ENCODE data around the gene RAD51B. TPM values are rescaled to one million over a fixed set of nuclear protein-coding genes. Genes with fewer than 3 reads are reported as not detected.

RAD51B gene
- total and polyA plus RNA-seq, 4 donors, result 2.5 to 95.0 (median 9.6) TPM

DNA sequence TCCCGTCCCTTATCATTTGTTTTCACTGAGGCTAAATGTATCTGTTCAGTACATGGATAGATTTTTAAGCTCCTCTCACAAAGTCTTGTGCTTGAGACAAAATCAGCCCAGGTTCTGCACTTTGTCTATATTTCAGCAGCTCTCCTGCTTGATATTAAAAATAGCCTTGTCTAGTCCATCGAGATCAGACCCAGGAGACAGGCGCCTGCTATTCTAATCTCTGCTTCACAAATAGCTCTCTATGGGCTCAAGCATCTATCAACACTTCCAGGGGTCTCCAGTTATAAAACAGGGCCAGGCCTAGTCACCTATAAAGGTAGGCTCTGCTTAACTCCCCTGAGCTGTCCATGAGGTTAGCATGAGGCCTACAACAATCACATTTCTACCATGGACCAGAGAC lies 910.8 kb downstream of the RAD51B start:
- no peaks in the 10 kb centered on the region for H3K27me3 ChIP-seq (ENCODE audit: control insufficient read depth in 3 of 3, insufficient read depth in 3 of 3, low read length in 2 of 3)
- DNase-seq, result no peak
- H3K4me3 ChIP-seq, result no peak overlapping the region
- H3K36me3 ChIP-seq (ENCODE audit: control insufficient read depth in 4 of 4, insufficient read depth in 4 of 4, low read length in 4 of 4), result no peaks in the 10 kb centered on the region
- peaks cover 0 to 37% (median 19%) of the 10 kb centered on the region in 5 donors for H3K4me1 ChIP-seq (ENCODE audit: control insufficient read depth in 5 of 5, insufficient read depth in 5 of 5, low read length in 5 of 5)
- ATAC-seq (ENCODE audit: insufficient read depth, low FRiP score), result no peak
- H3K9ac ChIP-seq (ENCODE audit: insufficient read depth in 1 of 2, low read length in 2 of 2), result no peak overlapping the region
- TF ChIP-seq, protein P1, sequence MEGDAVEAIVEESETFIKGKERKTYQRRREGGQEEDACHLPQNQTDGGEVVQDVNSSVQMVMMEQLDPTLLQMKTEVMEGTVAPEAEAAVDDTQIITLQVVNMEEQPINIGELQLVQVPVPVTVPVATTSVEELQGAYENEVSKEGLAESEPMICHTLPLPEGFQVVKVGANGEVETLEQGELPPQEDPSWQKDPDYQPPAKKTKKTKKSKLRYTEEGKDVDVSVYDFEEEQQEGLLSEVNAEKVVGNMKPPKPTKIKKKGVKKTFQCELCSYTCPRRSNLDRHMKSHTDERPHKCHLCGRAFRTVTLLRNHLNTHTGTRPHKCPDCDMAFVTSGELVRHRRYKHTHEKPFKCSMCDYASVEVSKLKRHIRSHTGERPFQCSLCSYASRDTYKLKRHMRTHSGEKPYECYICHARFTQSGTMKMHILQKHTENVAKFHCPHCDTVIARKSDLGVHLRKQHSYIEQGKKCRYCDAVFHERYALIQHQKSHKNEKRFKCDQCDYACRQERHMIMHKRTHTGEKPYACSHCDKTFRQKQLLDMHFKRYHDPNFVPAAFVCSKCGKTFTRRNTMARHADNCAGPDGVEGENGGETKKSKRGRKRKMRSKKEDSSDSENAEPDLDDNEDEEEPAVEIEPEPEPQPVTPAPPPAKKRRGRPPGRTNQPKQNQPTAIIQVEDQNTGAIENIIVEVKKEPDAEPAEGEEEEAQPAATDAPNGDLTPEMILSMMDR (IDR thresholded peaks at IDR 0.05; ENCODE audit: control extremely low read depth, extremely low read depth), result no peak
- no peaks in the 10 kb centered on the region for H3K9me3 ChIP-seq (ENCODE audit: control insufficient read depth in 4 of 4, insufficient read depth in 3 of 4, low read length in 3 of 4)
- 88 to 93% methylated on average over 3 of the region's 3 CpGs for WGBS, 2 donors
- peak overlapping the region in 1 of 2 donors; percentile 46 for H3K27ac ChIP-seq (ENCODE audit: low read depth in 1 of 2, low read length in 1 of 2)

- H3K9me3 ChIP-seq (ENCODE audit: control insufficient read depth in 4 of 4, insufficient read depth in 3 of 4, low read length in 3 of 4), result no peaks in the 10 kb centered on the region
- DNase-seq (peak; percentile 43 to 76 (median 53)), ATAC-seq (ENCODE audit: insufficient read depth, low FRiP score) (no peak)
- no peaks in the 10 kb centered on the region for H3K27me3 ChIP-seq (ENCODE audit: control insufficient read depth in 3 of 3, insufficient read depth in 3 of 3, low read length in 2 of 3)
- H3K4me3 ChIP-seq, result no peak overlapping the region
- peaks cover under 1 to 41% (median 22%) of the 10 kb centered on the region in 5 donors for H3K4me1 ChIP-seq (ENCODE audit: control insufficient read depth in 5 of 5, insufficient read depth in 5 of 5, low read length in 5 of 5)
- no peaks in the 10 kb centered on the region for H3K36me3 ChIP-seq (ENCODE audit: control insufficient read depth in 4 of 4, insufficient read depth in 4 of 4, low read length in 4 of 4)
- no peak overlapping the region for H3K9ac ChIP-seq (ENCODE audit: insufficient read depth in 1 of 2, low read length in 2 of 2)
- H3K27ac ChIP-seq (ENCODE audit: low read depth in 1 of 2, low read length in 1 of 2), result no peak overlapping the region
- TF ChIP-seq, protein P1 (IDR thresholded peaks at IDR 0.05; ENCODE audit: control extremely low read depth, extremely low read depth), result no peak
- 65 to 80% methylated on average over 8 of the region's 8 CpGs for WGBS, 2 donors
Observed at GRCh38 chr14:68730811-68731425, 911.3 kb downstream of the RAD51B start.

DNA sequence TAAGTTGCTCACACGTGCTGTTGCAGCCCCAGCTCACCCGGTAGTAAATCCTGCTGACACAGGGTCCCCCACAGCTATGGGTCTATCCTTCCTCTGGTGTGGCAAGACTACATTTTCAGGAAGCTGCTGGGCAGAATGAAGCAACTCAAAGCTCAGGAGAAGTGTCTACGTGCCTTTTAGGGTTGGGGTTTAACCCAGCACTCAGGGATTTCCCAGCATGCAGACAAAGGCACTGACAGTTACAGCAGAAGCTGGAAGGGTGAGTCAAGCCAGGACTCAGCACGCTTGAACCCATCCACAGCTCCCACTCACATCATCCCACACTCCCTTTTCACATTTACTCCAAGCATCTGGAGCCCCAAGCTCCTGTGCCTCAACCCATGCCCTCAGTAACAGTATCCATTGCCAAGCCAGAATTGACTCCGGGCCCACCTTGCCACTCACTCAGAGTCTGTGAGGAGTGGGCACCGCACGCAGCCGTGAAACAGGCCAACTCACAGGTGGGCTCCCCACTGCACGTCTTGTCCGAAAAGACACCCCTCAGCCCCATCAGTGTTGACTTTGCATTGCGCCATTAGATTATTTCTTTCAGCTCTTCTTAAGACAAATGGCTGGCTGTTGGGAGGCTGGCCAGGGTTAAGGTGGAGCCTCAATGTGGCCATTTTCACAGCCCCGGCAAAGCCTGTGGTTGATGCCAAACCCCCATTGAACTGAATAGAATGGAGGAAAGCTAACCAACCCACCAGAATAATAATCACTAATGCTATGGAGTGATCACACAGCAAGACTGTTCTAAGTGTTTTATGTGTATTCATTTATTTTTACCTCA lies 913.7 kb downstream of the RAD51B start:
- no peaks in the 10 kb centered on the region for H3K36me3 ChIP-seq (ENCODE audit: control insufficient read depth in 4 of 4, insufficient read depth in 4 of 4, low read length in 4 of 4)
- peaks cover 5 to 52% (median 19%) of the 10 kb centered on the region in 5 donors for H3K4me1 ChIP-seq (ENCODE audit: control insufficient read depth in 5 of 5, insufficient read depth in 5 of 5, low read length in 5 of 5)
- ATAC-seq (ENCODE audit: insufficient read depth, low FRiP score) (peak; percentile 39), DNase-seq (no peak)
- H3K9me3 ChIP-seq (ENCODE audit: control insufficient read depth in 4 of 4, insufficient read depth in 3 of 4, low read length in 3 of 4), result no peaks in the 10 kb centered on the region
- no peaks in the 10 kb centered on the region for H3K27me3 ChIP-seq (ENCODE audit: control insufficient read depth in 3 of 3, insufficient read depth in 3 of 3, low read length in 2 of 3)
- H3K4me3 ChIP-seq, result no peak overlapping the region
- TF ChIP-seq, protein P1 (IDR thresholded peaks at IDR 0.05; ENCODE audit: control extremely low read depth, extremely low read depth), result no peak
- WGBS, 2 donors, result 72 to 83% methylated on average over 12 of the region's 12 CpGs
- peak overlapping the region in 1 of 2 donors; percentile 29 for H3K27ac ChIP-seq (ENCODE audit: low read depth in 1 of 2, low read length in 1 of 2)
- H3K9ac ChIP-seq (ENCODE audit: insufficient read depth in 1 of 2, low read length in 2 of 2), result no peak overlapping the region
